Bronchial epithelial cell (primary cell): ENCODE data around the gene ABCC9. TPM values are rescaled to one million over a fixed set of nuclear protein-coding genes. Genes with fewer than 3 reads are reported as not detected.

ENCODE experiments used
- DNase-seq: peaks from one replicate; pipeline ENCODE4 v3.0.0-alpha.2; 2010; ENCODE audit warnings: low read depth
- FAIRE-seq: peaks from 2 replicates; lab custom pipeline; 2011; peaks lifted over from hg19 to GRCh38; lab: Jason Lieb, UNC
- H3K27me3 ChIP-seq: 2 replicates; pipeline ENCODE4 v1.5.1; 2011; ENCODE audit warnings: low read length; ENCODE audit not compliant: control insufficient read depth, insufficient read depth
- H3K36me3 ChIP-seq: 2 replicates; pipeline ENCODE4 v1.5.1; 2011; ENCODE audit warnings: low read length; ENCODE audit not compliant: control insufficient read depth, insufficient read depth
- H3K4me3 ChIP-seq: 2 replicates; pipeline ENCODE4 v1.5.1; 2011; ENCODE audit warnings: mild to moderate bottlenecking, low read depth, low read length, control low read depth
- CTCF ChIP-seq: IDR thresholded peaks from 2 replicates; pipeline ENCODE4 v1.5.1; 2011; ENCODE audit warnings: mild to moderate bottlenecking, moderate library complexity, low read length, control low read depth, inconsistent platforms; ENCODE audit not compliant: insufficient read depth, severe bottlenecking
- total RNA-seq: library from RNA; depleted of rRNA; stranded (reverse); fragments of >200 nt; gene quantifications from 2 replicates; pipeline ENCODE4 v1.2.1, GENCODE V29; 2014

ABCC9 gene
- total RNA-seq = 0.79 and 2.4 TPM in 2 replicates

DNA sequence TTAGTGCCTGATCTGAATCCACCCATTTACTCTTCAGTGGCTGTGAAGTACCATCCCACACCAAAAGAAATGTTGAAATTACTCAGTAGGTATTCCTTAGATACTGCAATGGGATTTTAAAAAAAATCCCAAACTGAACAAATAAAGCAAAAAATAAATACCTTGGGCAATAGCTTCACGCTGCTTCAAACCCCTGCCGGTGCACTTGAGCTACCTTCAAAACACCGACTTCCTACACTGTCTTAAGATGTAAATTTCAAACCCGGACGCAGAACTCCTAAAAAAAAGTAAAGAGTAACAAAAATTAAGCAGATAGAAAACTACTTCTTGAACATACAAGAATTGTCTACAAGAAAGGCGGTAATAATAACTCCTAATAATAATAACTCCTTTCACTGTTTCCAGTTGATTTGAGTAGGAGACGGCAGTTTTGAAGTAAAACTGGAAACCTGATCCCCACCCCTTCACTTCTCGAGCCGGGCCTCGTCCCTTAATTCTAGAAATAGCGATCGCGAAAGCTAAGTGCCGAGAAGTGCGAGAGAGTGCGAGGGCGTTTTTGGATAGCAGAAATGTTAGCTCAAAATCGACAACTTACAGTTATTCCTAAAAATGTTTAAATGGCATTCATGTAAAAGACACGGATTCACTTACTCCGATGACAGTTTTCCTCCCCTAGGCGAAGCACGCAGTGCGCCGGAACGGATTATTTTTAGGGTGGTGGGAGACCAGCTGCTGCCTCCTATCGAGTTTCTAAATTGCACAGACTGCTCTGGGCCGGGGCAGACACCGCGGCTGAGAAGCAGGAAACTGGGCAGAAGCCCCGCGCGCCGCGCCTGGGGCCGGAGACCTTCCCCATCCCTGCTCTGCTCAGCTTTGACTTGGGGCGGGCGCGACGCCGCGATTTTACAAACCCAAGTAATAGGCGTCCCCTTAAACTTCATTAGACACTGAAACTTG lies at the start of gene ABCC9:
TSS of gene ABCC9 (minus strand) at position 878 of the 957 bp plus-strand sequence. CDS start 4,752 bp downstream, outside the sequence.
- H3K36me3 ChIP-seq = no peaks in the 10 kb centered on the region
- FAIRE-seq = no peak
- peak; percentile 22 for DNase-seq
- H3K4me3 ChIP-seq = peak within 1 kb of the TSS; percentile 50
- TF ChIP-seq CTCF = no peak
- no peaks in the 10 kb centered on the region for H3K27me3 ChIP-seq

GRCh38 chr12:21989819-21990412 lies 48.7 kb upstream of the ABCC9 start:
- Histone ChIP-seq H3K27me3 (no peaks in the 10 kb centered on the region), H3K4me3 (no peak overlapping the region), H3K36me3 (no peaks in the 10 kb centered on the region)
- FAIRE-seq = no peak
- peak; percentile 35 for TF ChIP-seq CTCF
- DNase-seq = peak; percentile 46

DNA sequence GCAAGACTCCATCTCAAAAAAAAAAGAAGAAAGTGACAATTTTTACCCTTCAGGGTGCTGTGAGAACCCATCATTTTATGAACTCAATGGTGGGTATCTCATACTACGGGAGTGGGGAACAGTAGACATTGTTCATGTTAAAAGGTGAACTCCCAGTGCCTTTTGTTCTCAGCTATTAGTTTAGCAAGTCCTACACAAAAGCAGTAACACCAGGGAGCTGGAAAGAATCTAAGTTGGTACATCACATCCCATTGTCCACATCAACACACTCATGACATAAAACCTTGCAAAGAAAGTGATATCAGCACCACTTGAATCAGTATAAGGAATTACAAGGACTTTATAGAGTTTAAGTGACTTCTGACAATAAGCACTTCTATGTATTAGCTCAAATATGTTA lies 47.4 kb upstream of the ABCC9 start:
- Histone ChIP-seq H3K36me3 (no peaks in the 10 kb centered on the region), H3K27me3 (no peaks in the 10 kb centered on the region), H3K4me3 (no peak overlapping the region)
- FAIRE-seq = no peak
- DNase-seq = no peak
- no peak for TF ChIP-seq CTCF

GRCh38 chr12:21987755-21988154 lies 46.5 kb upstream of the ABCC9 start:
- no peaks in the 10 kb centered on the region for H3K36me3 ChIP-seq
- no peak for TF ChIP-seq CTCF

GRCh38 chr12:21985155-21985554 lies 43.9 kb upstream of the ABCC9 start:
- DNase-seq = peak; percentile 85
- FAIRE-seq = no peak
- TF ChIP-seq CTCF = no peak
- H3K4me3 ChIP-seq = no peak overlapping the region
- no peaks in the 10 kb centered on the region for H3K36me3 ChIP-seq
- H3K27me3 ChIP-seq = no peaks in the 10 kb centered on the region

More at GRCh38 chr12:21987755-21988154, 46.5 kb upstream of the ABCC9 start:
- no peaks in the 10 kb centered on the region for H3K27me3 ChIP-seq
- no peak overlapping the region for H3K4me3 ChIP-seq
- DNase-seq (no peak), FAIRE-seq (no peak)
